Measurements from ENCODE around the gene IL31RA. TPM values are rescaled to one million over a fixed set of nuclear protein-coding genes. Genes with fewer than 3 reads are reported as not detected.
A peak's percentile ranks its signal among the peaks of the same experiment; 100 is the strongest.
"Not testable (repeated sequence)": the region's sequence is repeated elsewhere in the genome, so short reads cannot be mapped to it uniquely, and the experiment has no call there.

The IL31RA gene
- under 1 TPM in 1 of 4 donors, not detected in 3; 0.29 TPM for total RNA-seq

- H3K4me3 ChIP-seq = peak within 1 kb of the TSS in 1 of 4 donors; percentile 10
- H3K36me3 ChIP-seq = no peaks in the 10 kb centered on the region
- H3K27ac ChIP-seq = no peak within 1 kb of the TSS
- intact Hi-C loops (cut with DNase I; ENCODE audit: low total_unique reads) (no loop called here), in situ Hi-C loops (cut with MboI; ENCODE audit: low sequenced_read_pairs in 4 of 4) (no loop called here)
- no peaks in the 10 kb centered on the region for H3K4me1 ChIP-seq
- TF ChIP-seq CTCF (IDR thresholded peaks at IDR 0.05 in 4 of 5, conservative IDR thresholded peaks at IDR 0.05 in 1 of 5) (no peak), POLR2A (IDR thresholded peaks at IDR 0.05) (no peak)
- no peaks in the 10 kb centered on the region for H3K9me3 ChIP-seq
- H3K27me3 ChIP-seq = no peaks in the 10 kb centered on the region
- peak in 1 of 2 donors; percentile 69 for ATAC-seq
- DNase-seq = no peak
Observed at GRCh38 chr5:55850839-55851674, at the start of gene IL31RA. Gene IL31RA (plus strand): TSS chr5:55851357. CDS start chr5:55851571, 214 bp downstream.

GRCh38 chr5:55808814-55809213 lies 42.3 kb upstream of the IL31RA start:
- H3K36me3 ChIP-seq; intact Hi-C loops (cut with DNase I; ENCODE audit: low total_unique reads); DNase-seq; H3K27ac ChIP-seq; H3K9me3 ChIP-seq; ATAC-seq; in situ Hi-C loops (cut with MboI; ENCODE audit: low sequenced_read_pairs in 4 of 4); H3K4me1 ChIP-seq; H3K27me3 ChIP-seq; H3K4me3 ChIP-seq: not testable (repeated sequence)

- DNase-seq; in situ Hi-C loops (cut with MboI; ENCODE audit: low sequenced_read_pairs in 4 of 4); H3K27ac ChIP-seq; intact Hi-C loops (cut with DNase I; ENCODE audit: low total_unique reads); H3K9me3 ChIP-seq; ATAC-seq; H3K36me3 ChIP-seq; H3K4me1 ChIP-seq; H3K4me3 ChIP-seq; H3K27me3 ChIP-seq: not testable (repeated sequence)
Observed at GRCh38 chr5:55815939-55816338, 35.2 kb upstream of the IL31RA start.

- H3K36me3 ChIP-seq = no peaks in the 10 kb centered on the region
- no peaks in the 10 kb centered on the region for H3K4me1 ChIP-seq
- H3K27me3 ChIP-seq = peaks cover 0 to 3% (median 1%) of the 10 kb centered on the region in 3 donors
- H3K27ac ChIP-seq = no peak overlapping the region
- intact Hi-C loops (cut with DNase I; ENCODE audit: low total_unique reads) = no loop called here
- TF ChIP-seq CTCF (IDR thresholded peaks at IDR 0.05 in 4 of 5, conservative IDR thresholded peaks at IDR 0.05 in 1 of 5) (no peak), POLR2A (IDR thresholded peaks at IDR 0.05) (no peak)
- H3K4me3 ChIP-seq = no peak overlapping the region
- no peak for DNase-seq
- H3K9me3 ChIP-seq = no peaks in the 10 kb centered on the region
- in situ Hi-C loops (cut with MboI; ENCODE audit: low sequenced_read_pairs in 4 of 4) = no loop called here
- ATAC-seq = no peak
Observed at GRCh38 chr5:55816342-55816741, 34.8 kb upstream of the IL31RA start.

- in situ Hi-C loops (cut with MboI; ENCODE audit: low sequenced_read_pairs in 4 of 4) = no loop called here
- Histone ChIP-seq H3K27me3 (peaks cover 2 to 9% (median 8%) of the 10 kb centered on the region in 3 donors), H3K4me1 (no peaks in the 10 kb centered on the region), H3K27ac (no peak overlapping the region), H3K9me3 (no peaks in the 10 kb centered on the region), H3K4me3 (no peak overlapping the region), H3K36me3 (no peaks in the 10 kb centered on the region)
- ATAC-seq = no peak
- TF ChIP-seq CTCF (IDR thresholded peaks at IDR 0.05 in 4 of 5, conservative IDR thresholded peaks at IDR 0.05 in 1 of 5) (no peak), POLR2A (IDR thresholded peaks at IDR 0.05) (no peak)
- no peak for DNase-seq
- intact Hi-C loops (cut with DNase I; ENCODE audit: low total_unique reads) = no loop called here
Observed at GRCh38 chr5:55817030-55817429, 34.1 kb upstream of the IL31RA start.
